GM18502 (cell line): ENCODE measurements around the gene KLHL24.
"Not testable (repeated sequence)": the region's sequence is repeated elsewhere in the genome, so short reads cannot be mapped to it uniquely, and the experiment has no call there.

Experiments used
- ATAC-seq: cut with Tn5 transposase; IDR thresholded peaks from one replicate; pipeline ENCODE4 v1.9.1; 2021; ENCODE audit warnings: mild to moderate bottlenecking; ENCODE audit not compliant: unreplicated experiment, poor library complexity

Gene KLHL24

GRCh38 chr3:183632725-183633124, 2.7 kb upstream of the KLHL24 start:
- not testable (repeated sequence) for ATAC-seq

- no peak for ATAC-seq
These were observed 716 bp upstream of the KLHL24 start for GRCh38 chr3:183634707-183635106.

- ATAC-seq = no peak
These were observed 354 bp upstream of the KLHL24 start for GRCh38 chr3:183635107-183635430.

GRCh38 chr3:183636221-183637105, 1.0 kb downstream of the KLHL24 start:
- peak; percentile 83 for ATAC-seq

- ATAC-seq = no peak
These were observed 1.7 kb downstream of the KLHL24 start for GRCh38 chr3:183637106-183637486.

GRCh38 chr3:183637633-183638032, 2.2 kb downstream of the KLHL24 start:
- not testable (repeated sequence) for ATAC-seq

GRCh38 chr3:183638101-183638852, 2.9 kb downstream of the KLHL24 start:
- no peak for ATAC-seq

GRCh38 chr3:183640635-183641034, 5.2 kb downstream of the KLHL24 start:
- not testable (repeated sequence) for ATAC-seq

GRCh38 chr3:183641882-183642281, 6.5 kb downstream of the KLHL24 start:
- ATAC-seq = no peak

GRCh38 chr3:183644244-183644643, 8.8 kb downstream of the KLHL24 start:
- ATAC-seq = no peak

GRCh38 chr3:183645254-183645653, 9.8 kb downstream of the KLHL24 start:
- ATAC-seq = no peak

- no peak for ATAC-seq
These were observed 15.1 kb downstream of the KLHL24 start for GRCh38 chr3:183650554-183650953.

GRCh38 chr3:183653209-183654064, 18.0 kb downstream of the KLHL24 start:
- no peak for ATAC-seq

GRCh38 chr3:183654727-183655126, 19.3 kb downstream of the KLHL24 start:
- no peak for ATAC-seq

- ATAC-seq = no peak
These were observed 26.7 kb downstream of the KLHL24 start for GRCh38 chr3:183662099-183662498.

- no peak for ATAC-seq
These were observed 29.5 kb downstream of the KLHL24 start for GRCh38 chr3:183664913-183665381.

GRCh38 chr3:183680061-183680460, 44.6 kb downstream of the KLHL24 start:
- ATAC-seq = no peak

- no peak for ATAC-seq
These were observed 52.3 kb downstream of the KLHL24 start for GRCh38 chr3:183687705-183688104.

GRCh38 chr3:183688874-183689273, 53.5 kb downstream of the KLHL24 start:
- no peak for ATAC-seq

GRCh38 chr3:183689621-183690020, 54.2 kb downstream of the KLHL24 start:
- ATAC-seq = not testable (repeated sequence)
